C4-2B (cell line): ENCODE results near the gene ARCN1.

Experiments
- H3K27ac ChIP-seq: fragments of 450-650 bp; 2 replicates; pipeline ENCODE4 v1.5.1; 2017
- ZFX ChIP-seq: fragments of 450-650 bp; IDR thresholded peaks from 2 replicates; pipeline ENCODE4 v1.6.1; 2017
- TF ChIP-seq, protein P1 (sequence below): fragments of 450-650 bp; conservative IDR thresholded peaks from 2 replicates; pipeline ENCODE4 v1.5.1; 2017; ENCODE audit warnings: mild to moderate bottlenecking

Gene ARCN1

DNA sequence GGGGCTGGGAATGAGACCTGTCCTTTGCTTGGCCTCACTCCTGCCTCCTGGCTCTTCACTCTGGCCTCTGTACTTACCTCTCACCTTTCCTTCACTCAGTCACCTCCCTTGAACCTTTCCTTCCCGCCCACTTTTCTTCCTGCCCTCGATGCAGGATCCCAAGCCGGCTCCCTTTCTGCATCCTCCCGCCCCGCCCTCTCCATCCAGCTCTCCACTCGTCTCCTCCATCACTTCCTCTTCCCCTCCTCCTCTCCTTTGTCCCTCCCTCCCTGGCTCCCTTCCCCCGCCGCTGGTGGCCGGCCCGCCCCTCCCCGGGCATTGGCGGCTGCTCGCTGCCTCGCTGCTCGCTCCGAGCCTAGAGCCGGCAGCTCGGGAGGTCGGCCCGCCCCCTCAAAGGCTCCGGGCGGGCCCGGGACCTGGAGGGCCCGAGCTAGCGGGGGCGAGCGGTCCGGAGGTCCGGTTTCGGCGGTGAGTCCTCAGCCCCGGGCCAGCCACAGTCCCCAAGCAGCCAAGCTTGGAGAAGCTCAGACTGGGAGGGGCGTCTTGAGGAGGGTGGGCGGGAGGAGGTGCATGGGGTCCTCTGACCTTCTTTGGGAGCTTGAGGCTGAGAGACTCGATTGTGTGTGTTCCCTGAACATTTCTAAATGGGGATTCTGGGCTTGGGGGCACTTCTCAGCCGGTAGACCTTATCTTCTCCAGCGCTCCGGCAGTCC, 49.0 kb downstream of the ARCN1 start:
- peak overlapping the region; percentile 65 for H3K27ac ChIP-seq
- TF ChIP-seq ZFX = no peak
- TF ChIP-seq, protein P1, sequence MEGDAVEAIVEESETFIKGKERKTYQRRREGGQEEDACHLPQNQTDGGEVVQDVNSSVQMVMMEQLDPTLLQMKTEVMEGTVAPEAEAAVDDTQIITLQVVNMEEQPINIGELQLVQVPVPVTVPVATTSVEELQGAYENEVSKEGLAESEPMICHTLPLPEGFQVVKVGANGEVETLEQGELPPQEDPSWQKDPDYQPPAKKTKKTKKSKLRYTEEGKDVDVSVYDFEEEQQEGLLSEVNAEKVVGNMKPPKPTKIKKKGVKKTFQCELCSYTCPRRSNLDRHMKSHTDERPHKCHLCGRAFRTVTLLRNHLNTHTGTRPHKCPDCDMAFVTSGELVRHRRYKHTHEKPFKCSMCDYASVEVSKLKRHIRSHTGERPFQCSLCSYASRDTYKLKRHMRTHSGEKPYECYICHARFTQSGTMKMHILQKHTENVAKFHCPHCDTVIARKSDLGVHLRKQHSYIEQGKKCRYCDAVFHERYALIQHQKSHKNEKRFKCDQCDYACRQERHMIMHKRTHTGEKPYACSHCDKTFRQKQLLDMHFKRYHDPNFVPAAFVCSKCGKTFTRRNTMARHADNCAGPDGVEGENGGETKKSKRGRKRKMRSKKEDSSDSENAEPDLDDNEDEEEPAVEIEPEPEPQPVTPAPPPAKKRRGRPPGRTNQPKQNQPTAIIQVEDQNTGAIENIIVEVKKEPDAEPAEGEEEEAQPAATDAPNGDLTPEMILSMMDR = no peak

DNA sequence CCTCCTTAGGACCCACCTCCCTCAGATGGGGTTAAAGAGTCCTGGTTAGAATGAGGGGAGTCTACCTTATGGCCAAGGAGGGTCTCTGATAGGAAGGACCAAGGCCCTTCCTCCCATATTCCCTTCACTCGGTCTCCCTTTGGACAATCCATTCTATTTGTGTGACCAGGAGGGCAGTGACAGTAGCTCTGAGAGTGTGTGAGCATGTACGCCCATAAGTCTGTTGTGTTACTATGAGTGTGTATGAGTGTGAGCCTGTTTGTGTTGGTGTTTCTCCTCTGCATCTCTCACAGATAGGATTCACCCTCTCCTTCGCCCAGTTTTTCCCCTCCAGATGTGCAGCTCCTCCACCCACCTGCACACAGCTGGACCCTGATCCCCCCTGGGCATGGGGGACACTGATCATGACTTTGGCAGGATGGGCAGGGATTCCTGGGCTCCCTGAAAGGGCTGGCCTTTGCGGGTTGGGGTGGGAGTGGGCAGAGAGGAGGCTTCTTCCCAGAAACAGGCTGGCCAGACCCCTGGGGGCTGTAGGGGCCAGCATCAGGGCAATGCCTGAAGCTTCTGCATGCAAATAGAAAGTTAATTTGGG, 49.7 kb downstream of the ARCN1 start:
- H3K27ac ChIP-seq = peak overlapping the region; percentile 65
- TF ChIP-seq ZFX = no peak
- TF ChIP-seq, protein P1 = no peak

DNA sequence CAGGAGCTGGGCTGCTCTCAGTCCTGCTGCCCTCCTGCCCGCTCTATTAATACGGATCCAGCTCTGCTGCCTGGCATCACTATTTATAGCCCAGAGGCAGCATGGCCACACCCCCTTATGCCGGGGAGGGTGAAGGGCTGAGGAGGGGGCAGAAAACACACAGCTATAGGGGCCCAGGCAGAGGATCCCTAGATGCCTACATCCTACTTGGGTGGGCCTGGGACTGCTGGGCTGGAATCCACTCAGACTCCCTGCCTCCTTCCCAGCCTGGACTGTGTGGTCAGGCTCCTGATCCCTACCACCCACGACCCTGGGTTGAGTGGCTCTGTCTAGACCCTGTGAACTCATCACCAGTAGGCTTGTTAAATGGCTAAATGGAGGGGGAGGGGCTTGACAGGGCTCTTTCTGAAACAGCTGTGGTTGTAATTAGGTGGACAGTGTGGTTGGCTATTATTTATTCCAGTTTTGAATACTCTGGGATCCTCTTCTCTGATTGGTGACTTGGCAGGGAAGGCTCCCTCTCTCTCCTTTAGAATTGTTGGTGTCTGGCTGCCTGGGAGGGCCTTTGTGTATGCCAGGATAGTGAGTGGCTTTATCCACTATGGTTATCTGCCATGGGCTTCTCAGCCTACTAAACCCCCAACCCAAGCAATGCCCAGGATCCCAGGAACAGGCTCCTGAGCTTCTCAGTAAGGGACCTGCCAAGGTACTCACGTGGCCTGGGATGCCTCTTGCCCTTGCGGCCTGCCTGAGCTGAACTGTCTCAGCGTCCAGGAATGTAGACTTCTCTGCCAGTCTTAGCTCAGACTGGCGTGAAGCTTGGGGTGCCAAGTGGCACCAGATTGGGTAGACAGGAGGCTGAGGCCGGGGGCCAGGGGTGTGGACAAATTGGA, 50.4 kb downstream of the ARCN1 start:
- TF ChIP-seq, protein P1 = no peak
- no peak for TF ChIP-seq ZFX
- no peak overlapping the region for H3K27ac ChIP-seq

DNA sequence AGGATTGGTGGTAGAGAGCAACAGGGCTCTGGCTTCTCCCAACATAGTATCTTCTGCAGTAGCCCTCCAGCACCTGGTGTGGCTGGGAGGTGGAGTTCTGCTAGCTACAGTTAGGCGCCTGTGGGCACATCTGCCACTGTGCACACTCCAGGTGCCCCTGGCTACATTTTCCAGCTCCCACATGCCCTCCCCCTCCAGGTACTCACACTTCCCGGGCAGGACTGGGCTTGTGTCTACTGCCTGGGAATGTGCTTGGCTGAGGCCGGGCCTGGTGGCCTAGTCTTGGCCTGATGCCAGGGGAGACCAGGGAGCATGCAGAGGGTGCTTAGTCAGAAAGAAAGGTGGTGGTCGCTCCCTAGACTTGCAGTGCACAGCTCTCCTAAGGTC, 51.1 kb downstream of the ARCN1 start:
- TF ChIP-seq, protein P1 = no peak
- no peak for TF ChIP-seq ZFX
- H3K27ac ChIP-seq = no peak overlapping the region

DNA sequence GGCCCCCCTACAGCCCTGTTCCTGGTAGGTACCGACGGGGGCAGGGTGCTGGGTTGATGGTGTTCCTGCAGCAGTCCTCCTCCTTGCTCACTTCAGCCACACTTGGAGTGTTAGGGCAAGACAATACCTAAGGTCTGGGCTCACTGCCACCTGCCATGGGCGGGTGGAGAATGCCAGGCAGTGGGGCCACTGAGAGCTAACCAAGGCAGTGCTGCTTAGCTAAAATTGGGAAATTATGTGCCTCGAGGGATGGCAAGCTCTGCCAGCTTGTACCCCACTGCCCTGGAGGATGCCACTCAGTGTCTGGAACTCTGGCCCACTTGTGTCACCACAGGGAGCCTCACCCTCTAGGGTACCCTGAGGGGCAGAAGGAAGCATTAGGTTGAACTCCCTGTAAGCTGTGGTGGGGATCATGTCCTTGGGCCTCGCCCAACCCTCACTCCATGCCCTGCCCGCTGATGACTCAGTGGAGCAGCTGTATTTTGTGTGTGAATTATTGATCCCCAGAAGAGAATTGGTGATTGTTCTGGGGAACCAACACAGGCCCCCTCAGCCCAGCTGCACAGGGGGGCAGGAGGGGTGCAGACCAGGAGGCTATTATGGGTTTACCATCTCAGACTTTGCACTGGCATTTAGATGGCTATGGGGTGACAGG, 53.0 kb downstream of the ARCN1 start:
- TF ChIP-seq, protein P1 = no peak
- no peak for TF ChIP-seq ZFX
- no peak overlapping the region for H3K27ac ChIP-seq

DNA sequence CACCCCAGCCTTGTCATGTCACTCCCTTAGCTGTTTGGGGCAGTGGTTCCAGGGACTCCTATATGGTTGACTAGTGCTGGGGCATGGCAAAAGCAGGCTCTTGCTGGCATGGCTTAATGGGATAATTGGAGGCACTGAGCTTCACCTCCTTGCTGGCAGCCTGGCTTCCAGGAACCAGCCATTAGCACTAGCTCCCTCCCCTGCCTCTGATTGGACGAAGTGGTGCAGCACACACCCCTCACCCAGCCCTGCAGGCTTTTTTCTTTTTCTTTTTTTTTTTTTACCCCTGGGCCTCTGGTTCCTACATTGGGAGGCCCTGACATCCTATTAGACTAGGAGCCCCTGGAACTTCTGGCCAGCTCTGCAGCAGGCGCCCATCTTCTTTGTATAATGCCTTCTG, 53.8 kb downstream of the ARCN1 start:
- no peak overlapping the region for H3K27ac ChIP-seq
- TF ChIP-seq, protein P1 = no peak
- no peak for TF ChIP-seq ZFX
